ENCODE results near the gene CRYBG1. TPM values are rescaled to one million over a fixed set of nuclear protein-coding genes. Genes with fewer than 3 reads are reported as not detected.

CRYBG1 gene
- total RNA-seq, 1 donor from 2014 or later: 0.06 TPM

DNA sequence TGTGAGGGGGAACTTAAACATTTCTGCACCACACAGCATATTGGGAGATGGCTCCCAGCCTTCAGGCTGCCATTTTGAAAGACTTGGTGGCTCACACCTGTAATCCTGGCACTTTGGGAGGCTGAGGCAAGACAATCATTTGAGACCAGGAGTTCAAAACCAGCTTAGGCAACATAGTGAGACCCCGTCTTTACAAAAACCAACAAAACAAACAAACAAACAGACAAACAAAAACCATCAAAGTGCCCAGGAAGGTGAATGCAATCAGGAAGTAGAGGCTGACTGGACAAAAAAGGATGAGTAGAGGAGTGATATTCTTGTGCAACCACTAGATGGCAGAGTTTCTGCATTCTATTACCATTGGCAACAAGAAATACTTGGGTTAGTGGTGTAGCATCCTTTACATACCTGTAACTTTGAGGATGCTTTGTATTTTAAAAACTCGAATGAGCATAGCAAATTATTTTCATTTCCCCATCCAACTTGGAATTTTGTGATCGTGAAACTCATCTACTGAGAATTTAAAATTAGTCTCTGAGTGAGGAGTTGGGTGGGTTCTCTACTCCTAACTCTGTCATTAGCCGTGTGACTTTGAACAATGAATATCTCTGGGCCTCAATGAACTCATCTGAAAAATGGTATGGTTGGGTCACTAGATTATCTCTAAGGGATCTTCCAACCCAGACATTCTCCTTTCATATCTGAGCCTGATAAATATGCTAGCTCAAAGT, 84.4 kb downstream of the CRYBG1 start:
- no peaks in the 10 kb centered on the region for H3K36me3 ChIP-seq
- Mint-ChIP-seq H3K27me3 (ENCODE audit: insufficient read depth, low read depth) (peaks cover 6% of the 10 kb centered on the region), H3K4me1 (no peaks in the 10 kb centered on the region), H3K4me3 (no peak overlapping the region), H3K36me3 (no peaks in the 10 kb centered on the region), H3K9me3 (no peaks in the 10 kb centered on the region), H3K27ac (no peak overlapping the region)
- H3K27me3 ChIP-seq: no peaks in the 10 kb centered on the region
- no peaks in the 10 kb centered on the region for H4K20me1 ChIP-seq (ENCODE audit: low read depth)
- no peak overlapping the region for H2AFZ ChIP-seq (replicated peaks)
- H3F3A ChIP-seq (ENCODE audit: low read depth): no peaks in the 10 kb centered on the region
- no peaks in the 10 kb centered on the region for H3K9me3 ChIP-seq (ENCODE audit: low read depth)
- no peaks in the 10 kb centered on the region for H3K4me1 ChIP-seq
- no peaks in the 10 kb centered on the region for H3K79me2 ChIP-seq (ENCODE audit: low read depth)
- no peak overlapping the region for H3K4me3 ChIP-seq
- TF ChIP-seq, protein P1, sequence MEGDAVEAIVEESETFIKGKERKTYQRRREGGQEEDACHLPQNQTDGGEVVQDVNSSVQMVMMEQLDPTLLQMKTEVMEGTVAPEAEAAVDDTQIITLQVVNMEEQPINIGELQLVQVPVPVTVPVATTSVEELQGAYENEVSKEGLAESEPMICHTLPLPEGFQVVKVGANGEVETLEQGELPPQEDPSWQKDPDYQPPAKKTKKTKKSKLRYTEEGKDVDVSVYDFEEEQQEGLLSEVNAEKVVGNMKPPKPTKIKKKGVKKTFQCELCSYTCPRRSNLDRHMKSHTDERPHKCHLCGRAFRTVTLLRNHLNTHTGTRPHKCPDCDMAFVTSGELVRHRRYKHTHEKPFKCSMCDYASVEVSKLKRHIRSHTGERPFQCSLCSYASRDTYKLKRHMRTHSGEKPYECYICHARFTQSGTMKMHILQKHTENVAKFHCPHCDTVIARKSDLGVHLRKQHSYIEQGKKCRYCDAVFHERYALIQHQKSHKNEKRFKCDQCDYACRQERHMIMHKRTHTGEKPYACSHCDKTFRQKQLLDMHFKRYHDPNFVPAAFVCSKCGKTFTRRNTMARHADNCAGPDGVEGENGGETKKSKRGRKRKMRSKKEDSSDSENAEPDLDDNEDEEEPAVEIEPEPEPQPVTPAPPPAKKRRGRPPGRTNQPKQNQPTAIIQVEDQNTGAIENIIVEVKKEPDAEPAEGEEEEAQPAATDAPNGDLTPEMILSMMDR (IDR thresholded peaks at IDR 0.05): peak; percentile 81
- TF ChIP-seq EZH2 (IDR thresholded peaks at IDR 0.05): no peak
- no peak overlapping the region for H3K4me2 ChIP-seq
- H3K9ac ChIP-seq: no peak overlapping the region
- H3K27ac ChIP-seq: no peak overlapping the region
- peak; percentile 76 for DNase-seq (ENCODE audit: low spot score)

- TF ChIP-seq, protein P1 (IDR thresholded peaks at IDR 0.05): no peak
- TF ChIP-seq EZH2 (IDR thresholded peaks at IDR 0.05) (no peak), EZH2phosphoT487 (IDR thresholded peaks at IDR 0.05) (no peak)
- Histone ChIP-seq H3K27me3 (no peaks in the 10 kb centered on the region), H3K79me2 (ENCODE audit: low read depth) (no peaks in the 10 kb centered on the region), H2AFZ (replicated peaks) (no peak overlapping the region), H3K27ac (no peak overlapping the region), H3K9me3 (ENCODE audit: low read depth) (no peaks in the 10 kb centered on the region), H4K20me1 (ENCODE audit: low read depth) (no peaks in the 10 kb centered on the region), H3F3A (ENCODE audit: low read depth) (no peaks in the 10 kb centered on the region), H3K4me1 (no peaks in the 10 kb centered on the region), H3K4me3 (no peak overlapping the region), H3K4me2 (no peak overlapping the region), H3K9ac (no peak overlapping the region), H3K36me3 (no peaks in the 10 kb centered on the region)
- H3K9me3 Mint-ChIP-seq: no peaks in the 10 kb centered on the region
- DNase-seq (ENCODE audit: low spot score): no peak
- no peaks in the 10 kb centered on the region for H3K4me1 Mint-ChIP-seq
- no peaks in the 10 kb centered on the region for H3K36me3 Mint-ChIP-seq
- H3K27me3 Mint-ChIP-seq (ENCODE audit: insufficient read depth, low read depth): peaks cover 3% of the 10 kb centered on the region
- no peak overlapping the region for H3K27ac Mint-ChIP-seq
- H3K4me3 Mint-ChIP-seq: no peak overlapping the region
These were observed 85.0 kb downstream of the CRYBG1 start for GRCh38 chr6:106445508-106445878.

- Mint-ChIP-seq H3K9me3 (no peaks in the 10 kb centered on the region), H3K36me3 (no peaks in the 10 kb centered on the region), H3K4me3 (no peak overlapping the region), H3K27ac (no peak overlapping the region), H3K27me3 (ENCODE audit: insufficient read depth, low read depth) (peaks cover 3% of the 10 kb centered on the region), H3K4me1 (no peaks in the 10 kb centered on the region)
- no peak for DNase-seq (ENCODE audit: low spot score)
- no peaks in the 10 kb centered on the region for H3F3A ChIP-seq (ENCODE audit: low read depth)
- H3K36me3 ChIP-seq: no peaks in the 10 kb centered on the region
- no peak overlapping the region for H3K4me2 ChIP-seq
- H3K9me3 ChIP-seq (ENCODE audit: low read depth): no peaks in the 10 kb centered on the region
- no peak overlapping the region for H3K27ac ChIP-seq
- no peaks in the 10 kb centered on the region for H4K20me1 ChIP-seq (ENCODE audit: low read depth)
- H3K27me3 ChIP-seq: no peaks in the 10 kb centered on the region
- H3K4me1 ChIP-seq: no peaks in the 10 kb centered on the region
- no peak overlapping the region for H3K4me3 ChIP-seq
- no peak overlapping the region for H3K9ac ChIP-seq
- no peak overlapping the region for H2AFZ ChIP-seq (replicated peaks)
- H3K79me2 ChIP-seq (ENCODE audit: low read depth): no peaks in the 10 kb centered on the region
- no peak for TF ChIP-seq EZH2 (IDR thresholded peaks at IDR 0.05)
- no peak for TF ChIP-seq EZH2phosphoT487 (IDR thresholded peaks at IDR 0.05)
- TF ChIP-seq, protein P1 (IDR thresholded peaks at IDR 0.05): peak; percentile 61
These were observed 85.9 kb downstream of the CRYBG1 start for GRCh38 chr6:106446287-106446885.

Data from neural progenitor cell (in vitro differentiated cells).